NCI-H2029 (cell line): ENCODE measurements around the gene ISLR.
"Not testable (repeated sequence)": the region's sequence is repeated elsewhere in the genome, so short reads cannot be mapped to it uniquely, and the experiment has no call there.

ENCODE experiments used
- DNase-seq: peaks from one replicate; lab custom pipeline; 2025; lab: John Stamatoyannopoulos, UW

Gene ISLR

GRCh38 chr15:74137537-74137894 is 36.0 kb upstream of the ISLR start:
- no peak for DNase-seq

- DNase-seq = no peak
These were observed 34.9 kb upstream of the ISLR start for GRCh38 chr15:74138642-74139041.

- no peak for DNase-seq
These were observed 31.9 kb upstream of the ISLR start for GRCh38 chr15:74141591-74141990.

- DNase-seq = no peak
These were observed 29.2 kb upstream of the ISLR start for GRCh38 chr15:74144153-74144775.

- DNase-seq = no peak
These were observed 27.2 kb upstream of the ISLR start for GRCh38 chr15:74146277-74146800.

- DNase-seq = no peak
These were observed 26.5 kb upstream of the ISLR start for GRCh38 chr15:74147051-74147450.

- no peak for DNase-seq
These were observed 17.6 kb upstream of the ISLR start for GRCh38 chr15:74155766-74156417.

GRCh38 chr15:74156678-74157411 is 16.7 kb upstream of the ISLR start:
- no peak for DNase-seq

GRCh38 chr15:74157868-74158827 is 15.4 kb upstream of the ISLR start:
- no peak for DNase-seq

- no peak for DNase-seq
These were observed 14.5 kb upstream of the ISLR start for GRCh38 chr15:74158855-74159650.

GRCh38 chr15:74159773-74160172 is 13.7 kb upstream of the ISLR start:
- no peak for DNase-seq

GRCh38 chr15:74160390-74160789 is 13.1 kb upstream of the ISLR start:
- not testable (repeated sequence) for DNase-seq

GRCh38 chr15:74162195-74162536 is 11.3 kb upstream of the ISLR start:
- DNase-seq = not testable (repeated sequence)

GRCh38 chr15:74165461-74165860 is 8.0 kb upstream of the ISLR start:
- DNase-seq = no peak

GRCh38 chr15:74167891-74168331 is 5.6 kb upstream of the ISLR start:
- DNase-seq = no peak

GRCh38 chr15:74168711-74169126 is 4.8 kb upstream of the ISLR start:
- DNase-seq = no peak

- DNase-seq = no peak
These were observed 3.3 kb upstream of the ISLR start for GRCh38 chr15:74170071-74170844.

- no peak for DNase-seq
These were observed 2.5 kb upstream of the ISLR start for GRCh38 chr15:74170875-74171578.

- DNase-seq = no peak
These were observed 1.5 kb upstream of the ISLR start for GRCh38 chr15:74171965-74172541.
